HuH-7 (cell line): ENCODE results near the gene SMAD5.

ENCODE experiments used
- DNase-seq: peaks from one replicate; pipeline ENCODE4 v3.0.0; 2011; ENCODE audit warnings: low spot score

The SMAD5 gene

DNA sequence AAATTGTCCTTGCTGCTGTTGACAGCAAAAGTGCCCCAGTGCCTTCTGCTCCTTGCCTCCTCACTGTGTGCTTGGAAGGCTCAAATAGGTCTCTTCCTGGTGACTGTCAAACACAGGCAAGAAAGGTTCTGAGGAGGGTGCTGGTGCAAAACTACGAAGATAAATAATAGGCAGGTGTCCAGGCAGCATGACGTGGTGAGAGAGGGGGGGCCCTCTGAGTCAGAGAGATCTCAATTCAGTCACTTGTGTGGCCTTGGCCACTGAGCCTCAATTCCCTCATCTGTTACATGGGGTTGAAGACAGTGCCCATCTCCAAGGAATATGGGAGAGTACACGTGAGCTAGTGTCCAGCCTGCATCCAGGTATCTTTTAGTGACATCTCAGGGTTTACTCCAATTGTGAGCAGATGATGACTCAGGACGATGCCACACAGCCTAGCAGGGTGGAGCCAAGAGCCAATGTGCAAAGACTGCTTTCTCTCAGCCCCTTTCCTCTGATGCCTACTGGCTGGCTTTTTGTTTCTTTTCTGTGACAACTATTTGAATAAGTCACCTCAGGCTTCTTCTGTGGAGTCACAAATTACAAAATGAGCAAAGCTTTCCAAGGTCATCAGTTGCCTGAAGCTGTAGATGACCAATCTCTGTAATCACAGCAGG lies 90.1 kb downstream of the SMAD5 start:
- DNase-seq: no peak

DNA sequence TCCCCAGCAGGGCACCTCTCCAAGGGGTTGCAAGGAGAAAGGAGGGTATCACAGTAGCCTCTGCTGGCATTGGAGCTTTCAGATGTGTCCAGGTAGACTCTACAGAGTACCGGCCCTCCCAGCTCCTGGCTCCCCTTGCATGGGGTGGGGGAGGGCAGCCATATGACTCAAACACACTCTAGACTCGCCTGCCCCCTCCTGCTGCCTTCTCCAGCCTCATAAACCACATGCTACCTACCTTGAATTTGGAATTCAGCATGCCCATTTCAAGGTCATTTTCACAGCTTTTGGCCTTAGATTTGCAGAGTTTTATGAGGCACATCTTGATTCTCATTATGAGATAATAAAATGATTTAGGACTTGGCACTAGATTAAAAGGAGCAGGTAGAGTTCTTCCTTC lies 93.2 kb downstream of the SMAD5 start:
- no peak for DNase-seq

DNA sequence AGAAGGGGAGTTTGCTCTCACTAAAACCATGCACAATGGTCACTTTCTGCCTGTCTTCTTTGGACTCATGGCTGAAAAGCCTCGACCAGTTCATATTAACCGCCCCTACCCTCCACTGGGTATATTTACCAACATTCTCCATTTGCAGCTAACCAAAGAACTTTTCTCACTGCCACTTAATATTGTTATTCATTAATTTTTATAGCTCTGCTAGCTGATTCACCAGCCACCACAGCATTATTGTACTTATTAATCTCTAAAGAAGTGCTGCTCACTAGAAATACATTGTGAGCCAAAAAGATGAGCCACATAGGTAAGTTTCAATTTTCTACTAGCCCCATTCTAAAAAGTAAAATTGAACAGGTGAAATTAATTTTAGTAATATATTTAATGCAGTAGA lies 93.8 kb downstream of the SMAD5 start:
- DNase-seq: no peak

DNA sequence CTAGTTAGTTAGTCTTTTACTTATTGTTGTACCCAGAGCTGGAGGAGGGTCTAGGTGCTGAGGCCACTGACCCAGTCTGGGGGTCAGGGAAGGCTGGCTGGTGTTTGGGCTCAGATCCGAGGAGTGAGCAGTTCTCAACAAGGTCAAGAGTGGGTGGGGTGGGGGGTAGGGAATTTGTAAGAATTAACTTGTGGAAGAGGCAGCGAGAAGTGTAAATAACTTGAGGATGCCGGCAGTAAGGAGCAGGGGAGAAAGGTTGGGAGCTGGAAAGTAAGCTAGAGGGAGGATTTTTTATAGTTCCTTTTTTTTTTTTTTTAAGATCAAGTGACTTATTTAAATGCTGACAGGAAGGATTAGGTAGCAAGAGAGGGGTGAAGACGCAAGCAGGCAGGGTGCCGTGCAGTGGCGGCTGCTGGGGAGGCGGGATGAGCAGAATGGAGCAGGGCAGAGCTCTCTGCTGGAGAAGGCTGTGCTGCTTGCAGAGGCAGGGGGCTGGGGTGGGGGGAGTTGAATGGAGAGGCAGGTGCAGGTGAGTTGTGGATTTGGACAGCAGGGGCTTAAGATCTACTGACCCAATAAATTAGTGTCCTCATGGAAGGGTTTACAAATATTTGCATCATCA lies 95.6 kb downstream of the SMAD5 start:
- no peak for DNase-seq

DNA sequence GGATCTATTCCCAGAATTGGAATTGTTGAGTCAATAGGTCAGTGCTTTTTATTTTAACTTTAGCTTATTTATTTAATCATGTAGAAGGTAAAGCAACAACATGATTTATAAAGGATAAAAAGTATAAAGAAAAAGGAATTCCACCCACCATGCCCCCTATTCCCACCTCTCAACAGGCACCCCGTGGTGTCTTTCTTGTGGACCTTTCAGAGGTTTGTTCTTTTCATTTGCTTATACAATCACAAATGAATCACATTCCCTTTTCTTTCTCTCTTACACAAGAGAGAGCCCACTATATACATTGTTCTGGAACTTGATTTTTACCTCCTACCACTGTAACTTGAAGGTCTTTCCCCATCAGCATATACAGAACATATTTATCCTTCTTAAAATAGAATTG lies 97.5 kb downstream of the SMAD5 start:
- no peak for DNase-seq

DNA sequence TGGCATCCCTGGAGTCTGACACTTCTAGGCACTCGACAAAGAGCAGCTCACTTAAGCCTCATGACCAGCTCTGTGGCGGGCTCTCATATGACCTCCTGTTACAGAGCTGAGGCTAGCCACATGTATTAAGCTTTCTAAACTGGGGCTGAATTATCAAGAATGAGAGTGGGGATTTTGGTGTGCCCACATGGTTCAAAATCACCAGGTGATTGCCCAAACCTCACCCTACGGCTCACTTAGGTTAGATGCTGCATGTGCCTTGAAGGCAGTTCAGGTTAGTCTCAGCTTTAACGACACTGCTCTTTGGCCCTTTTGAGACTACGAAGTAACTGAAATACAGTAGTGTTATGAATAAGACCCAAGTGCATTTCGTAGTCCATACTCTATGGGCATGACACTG lies 99.7 kb downstream of the SMAD5 start:
- no peak for DNase-seq
